GM19438 (cell line): ENCODE data around the gene TGFBRAP1.

Source experiments
- ATAC-seq: cut with Tn5 transposase; IDR thresholded peaks from one replicate; pipeline ENCODE4 v1.9.1; 2021; ENCODE audit warnings: low read depth; ENCODE audit not compliant: unreplicated experiment

Gene TGFBRAP1

GRCh38 chr2:105320651-105321215, 8.8 kb downstream of the TGFBRAP1 start:
- ATAC-seq, result no peak

GRCh38 chr2:105317937-105318336, 11.6 kb downstream of the TGFBRAP1 start:
- no peak for ATAC-seq

GRCh38 chr2:105315314-105315713, 14.2 kb downstream of the TGFBRAP1 start:
- ATAC-seq, result no peak

GRCh38 chr2:105313877-105314276, 15.7 kb downstream of the TGFBRAP1 start:
- no peak for ATAC-seq

GRCh38 chr2:105309147-105309545, 20.4 kb downstream of the TGFBRAP1 start:
- ATAC-seq, result no peak

- ATAC-seq, result no peak
These were observed 21.0 kb downstream of the TGFBRAP1 start for GRCh38 chr2:105308382-105309146.

GRCh38 chr2:105307962-105308361, 21.6 kb downstream of the TGFBRAP1 start:
- no peak for ATAC-seq

- no peak for ATAC-seq
These were observed 22.0 kb downstream of the TGFBRAP1 start for GRCh38 chr2:105307550-105307949.

GRCh38 chr2:105307146-105307545, 22.4 kb downstream of the TGFBRAP1 start:
- no peak for ATAC-seq

- ATAC-seq, result no peak
These were observed 27.9 kb downstream of the TGFBRAP1 start for GRCh38 chr2:105301646-105302045.

GRCh38 chr2:105299290-105299689, 30.2 kb downstream of the TGFBRAP1 start:
- no peak for ATAC-seq

- no peak for ATAC-seq
These were observed 31.5 kb downstream of the TGFBRAP1 start for GRCh38 chr2:105298017-105298416.

GRCh38 chr2:105297216-105297615, 32.3 kb downstream of the TGFBRAP1 start:
- no peak for ATAC-seq

GRCh38 chr2:105296017-105296611, 33.4 kb downstream of the TGFBRAP1 start:
- ATAC-seq, result no peak

- ATAC-seq, result no peak
These were observed 34.6 kb downstream of the TGFBRAP1 start for GRCh38 chr2:105294844-105295481.

GRCh38 chr2:105294046-105294445, 35.5 kb downstream of the TGFBRAP1 start:
- no peak for ATAC-seq

GRCh38 chr2:105291981-105292380, 37.6 kb downstream of the TGFBRAP1 start:
- ATAC-seq, result no peak

- no peak for ATAC-seq
These were observed 38.4 kb downstream of the TGFBRAP1 start for GRCh38 chr2:105290981-105291660.

- no peak for ATAC-seq
These were observed 41.4 kb downstream of the TGFBRAP1 start for GRCh38 chr2:105288133-105288532.

GRCh38 chr2:105287692-105288091, 41.8 kb downstream of the TGFBRAP1 start:
- ATAC-seq, result no peak

GRCh38 chr2:105283532-105283931, 46.0 kb downstream of the TGFBRAP1 start:
- no peak for ATAC-seq
